A549 (cell line): Measurements from ENCODE around the gene SBK3.

Experiments used
- BHLHE40 ChIP-seq: IDR thresholded peaks from 2 replicates; pipeline ENCODE4 v1.6.1; 2012; ENCODE audit warnings: low read depth, low read length, inconsistent platforms
- CTCF ChIP-seq: fragments of >200 bp; sonication (Bioruptor Twin); formaldehyde crosslinking; IDR thresholded peaks from 3 replicates; pipeline ENCODE4 v1.5.1; 2016
- EHMT2 ChIP-seq: fragments of 200-600 bp; sonication (generic); IDR thresholded peaks from 2 replicates; pipeline ENCODE4 v1.6.1; 2016; ENCODE audit warnings: antibody characterized with exemption, low read depth, mild to moderate bottlenecking, moderate library complexity
- ELK1 ChIP-seq: fragments of 150-350 bp; IDR thresholded peaks from 2 replicates; pipeline ENCODE4 v1.6.1; 2014; ENCODE audit warnings: low read depth, mild to moderate bottlenecking, low read length
- EP300 ChIP-seq, 2 experiments: fragments of >200 bp; sonication (Bioruptor Twin); formaldehyde crosslinking; IDR thresholded peaks; 2 replicates in 1 of 2; 3 replicates in 1 of 2; pipeline ENCODE4 v1.6.1; 2016 to 2017
- FOSB ChIP-seq: fragments of 250-450 bp; sonication (Bioruptor Pico); IDR thresholded peaks from 2 replicates; pipeline ENCODE4 v1.5.0; 2020; ENCODE audit warnings: mild to moderate bottlenecking, moderate library complexity
- HDAC2 ChIP-seq: fragments of 200-600 bp; sonication (generic); IDR thresholded peaks from 2 replicates; pipeline ENCODE4 v1.6.1; 2016
- JUNB ChIP-seq: fragments of >200 bp; sonication (Bioruptor Twin); formaldehyde crosslinking; IDR thresholded peaks from 2 replicates; pipeline ENCODE4 v1.6.1; 2016
- MAX ChIP-seq: IDR thresholded peaks from 2 replicates; pipeline ENCODE4 v1.6.1; 2012
- PHF8 ChIP-seq: fragments of 200-600 bp; sonication (generic); IDR thresholded peaks from 2 replicates; pipeline ENCODE4 v1.6.1; 2016; ENCODE audit warnings: low read depth, mild to moderate bottlenecking, antibody characterized with exemption, moderate library complexity, borderline replicate concordance
- POLR2A ChIP-seq: IDR thresholded peaks from 2 replicates; pipeline ENCODE4 v1.6.1; 2012; ENCODE audit warnings: mild to moderate bottlenecking, low read length
- REST ChIP-seq: fragments of 200-600 bp; sonication (generic); IDR thresholded peaks from 2 replicates; pipeline ENCODE4 v1.6.1; 2016; ENCODE audit warnings: antibody characterized with exemption, mild to moderate bottlenecking, moderate library complexity

- TF ChIP-seq REST: no peak
- TF ChIP-seq CTCF: no peak
- no peak for TF ChIP-seq JUNB
- TF ChIP-seq MAX: peak; percentile 99
- no peak for TF ChIP-seq POLR2A
- TF ChIP-seq FOSB (CRISPR knock-in tag): 0 out of 2 replicates have a peak, but pooled peaks have one; percentile 36
- no peak for TF ChIP-seq BHLHE40
- peak in 1 of 2 experiments; percentile 43; a peak in 1 of 5 replicates for TF ChIP-seq EP300 (IDR thresholded peaks at IDR 0.05)
- TF ChIP-seq ELK1: no peak
- TF ChIP-seq PHF8: no peak
- 0 out of 2 replicates have a peak, but pooled peaks have one; percentile 43 for TF ChIP-seq HDAC2
- no peak for TF ChIP-seq EHMT2
Observed at GRCh38 chr19:55526216-55527196, 18.8 kb downstream of the SBK3 start.
